OCI-LY7 (cell line): ENCODE results near the gene PSAP. TPM values are rescaled to one million over a fixed set of nuclear protein-coding genes. Genes with fewer than 3 reads are reported as not detected.

ENCODE experiments used
- BruUV-seq: library from RNA; stranded (reverse); fragments of 400-500 nt; replicated peaks from 2 replicates; lab custom pipeline; 2021; lab: Mats Ljungman, UMichigan
- CTCF ChIA-PET: fragments of 300-600 bp; sonication (Branson Sonifier 250); formaldehyde crosslinking; loops from one replicate; lab custom pipeline; 2022; ENCODE audit warnings: antibody characterized with exemption; ENCODE audit not compliant: unreplicated experiment; lab: Charles Lee
- POLR2A ChIA-PET: fragments of 300-600 bp; sonication (Branson Sonifier 250); formaldehyde crosslinking; loops from one replicate; lab custom pipeline; 2022; ENCODE audit warnings: antibody characterized with exemption; lab: Charles Lee
- DNase-seq: peaks from one replicate; pipeline ENCODE4 v3.0.0-alpha.2; 2015; ENCODE audit warnings: low spot score
- H2AFZ ChIP-seq: fragments of 200-600 bp; sonication (generic), shearing (Covaris generic); 2 replicates; pipeline ENCODE4 v1.6.1; 2014; ENCODE audit warnings: mild to moderate bottlenecking, antibody characterized with exemption, low read length, moderate library complexity
- H3K27ac ChIP-seq: fragments of 200-600 bp; sonication (generic); 2 replicates; pipeline ENCODE4 v1.5.1; 2014; ENCODE audit warnings: mixed run types, low read depth, mild to moderate bottlenecking, moderate library complexity, low read length, inconsistent platforms; ENCODE audit not compliant: poor library complexity, severe bottlenecking
- H3K36me3 ChIP-seq: fragments of 200-600 bp; sonication (generic); 2 replicates; pipeline ENCODE4 v1.6.1; 2014; ENCODE audit warnings: mild to moderate bottlenecking, antibody characterized with exemption, low read length, moderate library complexity, mixed read lengths; ENCODE audit not compliant: insufficient read depth
- H3K4me1 ChIP-seq: fragments of 200-600 bp; sonication (generic); 2 replicates; pipeline ENCODE4 v1.5.1; 2014; ENCODE audit warnings: mild to moderate bottlenecking, low read length; ENCODE audit not compliant: insufficient read depth, poor library complexity, severe bottlenecking
- H3K4me2 ChIP-seq: fragments of 200-600 bp; sonication (generic); 2 replicates; pipeline ENCODE4 v1.6.1; 2014; ENCODE audit warnings: mild to moderate bottlenecking, low read length
- H3K4me3 ChIP-seq: fragments of 200-600 bp; sonication (generic); 2 replicates; pipeline ENCODE4 v1.5.1; 2014; ENCODE audit warnings: mild to moderate bottlenecking, low read depth, low read length; ENCODE audit not compliant: poor library complexity, severe bottlenecking
- H3K79me2 ChIP-seq: fragments of 200-600 bp; sonication (generic); 2 replicates; pipeline ENCODE4 v1.6.1; 2016; ENCODE audit warnings: low read depth, mild to moderate bottlenecking, low read length, moderate library complexity, mixed read lengths; ENCODE audit not compliant: insufficient read depth
- H3K9me2 ChIP-seq: fragments of 200-600 bp; sonication (generic); 2 replicates; pipeline ENCODE4 v1.6.1; 2016; ENCODE audit warnings: mild to moderate bottlenecking, low read length, mixed read lengths; ENCODE audit not compliant: insufficient read depth
- H3K9me3 ChIP-seq: fragments of 200-600 bp; sonication (generic); 2 replicates; pipeline ENCODE4 v1.6.1; 2014; ENCODE audit warnings: mild to moderate bottlenecking, mixed run types, low read length, mixed read lengths
- H4K20me1 ChIP-seq: fragments of 200-600 bp; sonication (generic); 2 replicates; pipeline ENCODE4 v1.6.1; 2014; ENCODE audit warnings: mild to moderate bottlenecking, antibody characterized with exemption, low read length, moderate library complexity, mixed read lengths; ENCODE audit not compliant: insufficient read depth
- CTCF ChIP-seq: fragments of 200-600 bp; sonication (generic); conservative IDR thresholded peaks from 2 replicates; pipeline ENCODE4 v1.5.1; 2014; ENCODE audit warnings: mild to moderate bottlenecking, antibody characterized with exemption, low read length, moderate library complexity, mixed read lengths
- EZH2phosphoT487 ChIP-seq: fragments of 200-600 bp; sonication (generic); IDR thresholded peaks from 2 replicates; pipeline ENCODE4 v1.6.1; 2018; ENCODE audit warnings: low read depth, borderline replicate concordance, mild to moderate bottlenecking, mixed run types, antibody characterized with exemption, low read length, moderate library complexity, mixed read lengths
- intact Hi-C: fragments of 100-400 bp; cut with micrococcal nuclease; formaldehyde crosslinking; loops from one replicate; pipeline ENCODE4 v1.10.0; 2022; ENCODE audit not compliant: unreplicated experiment
- total RNA-seq, 2 experiments: library from RNA; depleted of rRNA in 1 of 2; stranded (reverse); fragments of >200 nt in 1 of 2; shearing (Covaris generic) in 1 of 2; gene quantifications; 2 replicates each; pipeline ENCODE4 v1.2.3, GENCODE V29; 2014 to 2022

The PSAP gene
- total RNA-seq, 2 experiments from 2014 or later: 163 to 200 TPM

- Histone ChIP-seq H3K79me2 (no peaks in the 10 kb centered on the region), H3K4me3 (no peak overlapping the region), H2AFZ (no peak overlapping the region), H3K9me2 (no peaks in the 10 kb centered on the region), H3K4me1 (peaks cover 13% of the 10 kb centered on the region), H3K4me2 (no peak overlapping the region), H3K27ac (no peak overlapping the region), H3K9me3 (no peaks in the 10 kb centered on the region), H3K36me3 (no peaks in the 10 kb centered on the region), H4K20me1 (no peaks in the 10 kb centered on the region)
- TF ChIP-seq CTCF: no peak
- TF ChIP-seq EZH2phosphoT487: no peak
- intact Hi-C loops: no loop called here
- no TSS peak for BruUV-seq
- no peak for DNase-seq
- POLR2A ChIA-PET: no interaction called here
- CTCF ChIA-PET: no interaction called here
Observed at GRCh38 chr10:71788954-71789353, 62.1 kb downstream of the PSAP start.

GRCh38 chr10:71784679-71785272, 66.3 kb downstream of the PSAP start:
- intact Hi-C loops: no loop called here
- Histone ChIP-seq H3K4me1 (no peaks in the 10 kb centered on the region), H3K4me2 (no peak overlapping the region), H4K20me1 (no peaks in the 10 kb centered on the region), H3K36me3 (no peaks in the 10 kb centered on the region), H3K9me2 (no peaks in the 10 kb centered on the region), H3K27ac (no peak overlapping the region), H3K79me2 (no peaks in the 10 kb centered on the region), H2AFZ (no peak overlapping the region), H3K9me3 (no peaks in the 10 kb centered on the region), H3K4me3 (no peak overlapping the region)
- CTCF ChIA-PET: no interaction called here
- no TSS peak for BruUV-seq
- POLR2A ChIA-PET: no interaction called here
- DNase-seq: no peak
- TF ChIP-seq EZH2phosphoT487: no peak
- TF ChIP-seq CTCF: no peak

- Histone ChIP-seq H3K36me3 (no peaks in the 10 kb centered on the region), H2AFZ (no peak overlapping the region), H3K9me3 (no peaks in the 10 kb centered on the region), H3K4me1 (no peaks in the 10 kb centered on the region), H3K79me2 (no peaks in the 10 kb centered on the region), H3K9me2 (no peaks in the 10 kb centered on the region), H4K20me1 (no peaks in the 10 kb centered on the region), H3K4me2 (no peak overlapping the region), H3K4me3 (no peak overlapping the region), H3K27ac (no peak overlapping the region)
- TF ChIP-seq EZH2phosphoT487: no peak
- TF ChIP-seq CTCF: no peak
- no TSS peak for BruUV-seq
- CTCF ChIA-PET: no interaction called here
- intact Hi-C loops: no loop called here
- no peak for DNase-seq
- POLR2A ChIA-PET: no interaction called here
Observed at GRCh38 chr10:71783917-71784678, 67.0 kb downstream of the PSAP start.
